ENCODE results near the gene MB.

MB gene

DNA sequence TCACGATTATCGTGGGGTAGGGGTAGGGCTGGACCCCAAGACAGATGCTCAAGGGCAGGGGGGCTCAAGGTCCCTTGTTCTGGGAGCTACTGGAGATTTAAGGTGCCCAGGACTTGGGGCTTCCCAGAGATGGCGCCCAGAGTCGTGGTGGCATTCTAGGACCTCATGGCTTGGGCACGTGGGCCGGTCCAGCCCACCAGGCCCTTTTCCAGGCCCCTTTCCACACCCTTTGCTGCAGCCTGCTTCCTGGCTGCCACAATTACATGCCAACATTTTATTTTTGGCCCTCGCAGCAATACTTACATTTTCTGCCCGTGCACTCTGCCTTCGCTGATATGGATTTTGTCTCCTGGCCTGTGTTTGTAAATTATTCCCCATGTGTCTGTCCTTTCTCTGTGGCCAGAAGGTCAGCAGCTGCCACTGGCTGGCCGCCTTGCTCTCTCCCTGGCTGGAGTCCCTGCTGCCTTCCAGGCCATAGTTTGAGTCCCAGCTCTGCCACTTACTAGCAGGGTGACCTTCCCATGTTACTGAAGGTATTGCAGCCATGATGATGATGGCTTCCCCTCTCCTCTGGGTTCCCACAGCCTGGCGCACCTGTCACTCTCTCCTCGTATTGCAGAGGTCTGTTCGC is 11.2 kb downstream of the MB start:
- TF ChIP-seq ZC3H10 (CRISPR knock-in tag; IDR thresholded peaks at IDR 0.05) = no peak
- TF ChIP-seq ZNF70 (CRISPR knock-in tag; IDR thresholded peaks at IDR 0.05) = peak; percentile 95
- no peak for ATAC-seq

DNA sequence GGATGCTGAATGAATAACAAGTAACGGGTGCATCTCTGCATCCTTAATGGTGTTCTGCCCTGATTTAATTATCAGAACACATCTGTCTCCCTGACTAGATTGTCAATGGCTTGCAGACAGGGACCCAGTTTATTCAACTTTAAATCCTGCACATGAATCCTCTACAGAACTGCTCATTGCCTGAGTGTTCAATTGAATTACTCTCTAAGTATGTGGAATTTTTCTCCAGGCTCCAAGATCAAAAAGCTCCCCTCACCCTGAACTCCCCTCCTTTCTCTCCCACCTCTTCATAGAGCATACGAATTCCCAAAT is 11.8 kb downstream of the MB start:
- TF ChIP-seq OSR1 (CRISPR knock-in tag; IDR thresholded peaks at IDR 0.05) = no peak
- no peak for TF ChIP-seq TOX (CRISPR knock-in tag; IDR thresholded peaks at IDR 0.05; ENCODE audit: borderline replicate concordance)
- no peak for TF ChIP-seq ZFP30 (CRISPR knock-in tag; IDR thresholded peaks at IDR 0.05)
- TF ChIP-seq, protein P1, sequence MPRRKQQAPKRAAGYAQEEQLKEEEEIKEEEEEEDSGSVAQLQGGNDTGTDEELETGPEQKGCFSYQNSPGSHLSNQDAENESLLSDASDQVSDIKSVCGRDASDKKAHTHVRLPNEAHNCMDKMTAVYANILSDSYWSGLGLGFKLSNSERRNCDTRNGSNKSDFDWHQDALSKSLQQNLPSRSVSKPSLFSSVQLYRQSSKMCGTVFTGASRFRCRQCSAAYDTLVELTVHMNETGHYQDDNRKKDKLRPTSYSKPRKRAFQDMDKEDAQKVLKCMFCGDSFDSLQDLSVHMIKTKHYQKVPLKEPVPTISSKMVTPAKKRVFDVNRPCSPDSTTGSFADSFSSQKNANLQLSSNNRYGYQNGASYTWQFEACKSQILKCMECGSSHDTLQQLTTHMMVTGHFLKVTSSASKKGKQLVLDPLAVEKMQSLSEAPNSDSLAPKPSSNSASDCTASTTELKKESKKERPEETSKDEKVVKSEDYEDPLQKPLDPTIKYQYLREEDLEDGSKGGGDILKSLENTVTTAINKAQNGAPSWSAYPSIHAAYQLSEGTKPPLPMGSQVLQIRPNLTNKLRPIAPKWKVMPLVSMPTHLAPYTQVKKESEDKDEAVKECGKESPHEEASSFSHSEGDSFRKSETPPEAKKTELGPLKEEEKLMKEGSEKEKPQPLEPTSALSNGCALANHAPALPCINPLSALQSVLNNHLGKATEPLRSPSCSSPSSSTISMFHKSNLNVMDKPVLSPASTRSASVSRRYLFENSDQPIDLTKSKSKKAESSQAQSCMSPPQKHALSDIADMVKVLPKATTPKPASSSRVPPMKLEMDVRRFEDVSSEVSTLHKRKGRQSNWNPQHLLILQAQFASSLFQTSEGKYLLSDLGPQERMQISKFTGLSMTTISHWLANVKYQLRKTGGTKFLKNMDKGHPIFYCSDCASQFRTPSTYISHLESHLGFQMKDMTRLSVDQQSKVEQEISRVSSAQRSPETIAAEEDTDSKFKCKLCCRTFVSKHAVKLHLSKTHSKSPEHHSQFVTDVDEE (CRISPR knock-in tag; IDR thresholded peaks at IDR 0.05) = no peak
- no peak for TF ChIP-seq RARB (CRISPR knock-in tag; IDR thresholded peaks at IDR 0.05)
- no peak for TF ChIP-seq ZNF565 (CRISPR knock-in tag; conservative IDR thresholded peaks at IDR 0.05; ENCODE audit: low read depth)
- TF ChIP-seq ISL1 (CRISPR knock-in tag; IDR thresholded peaks at IDR 0.05) = no peak
- TF ChIP-seq, protein P2, sequence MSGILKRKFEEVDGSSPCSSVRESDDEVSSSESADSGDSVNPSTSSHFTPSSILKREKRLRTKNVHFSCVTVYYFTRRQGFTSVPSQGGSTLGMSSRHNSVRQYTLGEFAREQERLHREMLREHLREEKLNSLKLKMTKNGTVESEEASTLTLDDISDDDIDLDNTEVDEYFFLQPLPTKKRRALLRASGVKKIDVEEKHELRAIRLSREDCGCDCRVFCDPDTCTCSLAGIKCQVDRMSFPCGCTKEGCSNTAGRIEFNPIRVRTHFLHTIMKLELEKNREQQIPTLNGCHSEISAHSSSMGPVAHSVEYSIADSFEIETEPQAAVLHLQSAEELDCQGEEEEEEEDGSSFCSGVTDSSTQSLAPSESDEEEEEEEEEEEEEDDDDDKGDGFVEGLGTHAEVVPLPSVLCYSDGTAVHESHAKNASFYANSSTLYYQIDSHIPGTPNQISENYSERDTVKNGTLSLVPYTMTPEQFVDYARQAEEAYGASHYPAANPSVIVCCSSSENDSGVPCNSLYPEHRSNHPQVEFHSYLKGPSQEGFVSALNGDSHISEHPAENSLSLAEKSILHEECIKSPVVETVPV (CRISPR knock-in tag; IDR thresholded peaks at IDR 0.05) = no peak
- TF ChIP-seq, protein P3, sequence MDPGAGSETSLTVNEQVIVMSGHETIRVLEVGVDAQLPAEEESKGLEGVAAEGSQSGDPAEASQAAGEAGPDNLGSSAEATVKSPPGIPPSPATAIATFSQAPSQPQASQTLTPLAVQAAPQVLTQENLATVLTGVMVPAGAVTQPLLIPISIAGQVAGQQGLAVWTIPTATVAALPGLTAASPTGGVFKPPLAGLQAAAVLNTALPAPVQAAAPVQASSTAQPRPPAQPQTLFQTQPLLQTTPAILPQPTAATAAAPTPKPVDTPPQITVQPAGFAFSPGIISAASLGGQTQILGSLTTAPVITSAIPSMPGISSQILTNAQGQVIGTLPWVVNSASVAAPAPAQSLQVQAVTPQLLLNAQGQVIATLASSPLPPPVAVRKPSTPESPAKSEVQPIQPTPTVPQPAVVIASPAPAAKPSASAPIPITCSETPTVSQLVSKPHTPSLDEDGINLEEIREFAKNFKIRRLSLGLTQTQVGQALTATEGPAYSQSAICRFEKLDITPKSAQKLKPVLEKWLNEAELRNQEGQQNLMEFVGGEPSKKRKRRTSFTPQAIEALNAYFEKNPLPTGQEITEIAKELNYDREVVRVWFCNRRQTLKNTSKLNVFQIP (CRISPR knock-in tag; IDR thresholded peaks at IDR 0.05; ENCODE audit: borderline replicate concordance, low read depth) = no peak
- no peak; the same call in 1 of the 2 replicates for TF ChIP-seq TCF4 (CRISPR knock-in tag; IDR thresholded peaks at IDR 0.05; ENCODE audit: borderline replicate concordance)
- TF ChIP-seq BACH2 (CRISPR knock-in tag; IDR thresholded peaks at IDR 0.05; ENCODE audit: borderline replicate concordance) = no peak
- ATAC-seq = peak; percentile 15

DNA sequence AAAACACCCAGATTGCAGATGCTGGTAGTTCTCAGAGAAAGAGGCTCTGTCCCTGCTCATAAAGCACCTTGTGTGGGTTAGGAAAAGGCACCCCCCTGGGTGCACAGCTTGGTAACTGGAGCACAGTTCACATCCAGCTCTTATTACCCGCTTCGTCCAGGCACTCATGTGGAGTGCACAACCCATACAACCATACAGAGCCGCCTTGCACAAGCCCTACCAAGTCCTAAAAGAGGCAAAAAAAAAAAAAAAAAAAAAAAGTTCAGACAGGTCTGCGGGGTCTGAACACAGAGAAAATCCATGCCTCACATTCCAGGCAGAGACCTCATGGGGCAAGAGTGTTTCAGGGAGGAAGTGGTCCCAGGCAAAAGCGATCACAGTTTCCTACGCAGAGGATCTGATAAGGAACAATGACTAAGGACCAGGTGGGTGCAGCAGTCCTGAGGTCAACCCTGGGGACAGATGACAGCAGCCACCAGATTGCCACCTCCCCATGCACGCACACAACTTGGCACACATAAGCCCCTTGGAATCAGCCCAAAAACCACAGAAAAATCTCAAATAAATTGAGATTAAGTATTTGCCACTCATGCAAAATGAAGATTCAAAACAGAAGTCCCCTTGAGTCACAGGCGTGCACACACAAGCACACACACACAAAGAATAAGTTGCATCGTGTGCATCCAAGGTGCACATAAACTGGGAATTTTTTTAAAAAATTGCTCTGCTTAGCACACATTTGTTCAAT is 12.3 kb downstream of the MB start:
- ATAC-seq = peak; percentile 37
- TF ChIP-seq, protein P2 (CRISPR knock-in tag; IDR thresholded peaks at IDR 0.05) = no peak
- TF ChIP-seq TCF4 (CRISPR knock-in tag; IDR thresholded peaks at IDR 0.05; ENCODE audit: borderline replicate concordance) (peak; percentile 81), ZFP30 (CRISPR knock-in tag; IDR thresholded peaks at IDR 0.05) (no peak), ZC3H10 (CRISPR knock-in tag; IDR thresholded peaks at IDR 0.05) (no peak), ZNF8 (CRISPR knock-in tag; IDR thresholded peaks at IDR 0.05) (no peak), ZFP3 (CRISPR knock-in tag; IDR thresholded peaks at IDR 0.05) (no peak), ESRRG (CRISPR knock-in tag; IDR thresholded peaks at IDR 0.05) (no peak), RARB (CRISPR knock-in tag; IDR thresholded peaks at IDR 0.05) (no peak), CSDC2 (CRISPR knock-in tag; IDR thresholded peaks at IDR 0.05) (no peak), ZNF70 (CRISPR knock-in tag; IDR thresholded peaks at IDR 0.05) (no peak), BACH2 (CRISPR knock-in tag; IDR thresholded peaks at IDR 0.05; ENCODE audit: borderline replicate concordance) (no peak), TOX (CRISPR knock-in tag; IDR thresholded peaks at IDR 0.05; ENCODE audit: borderline replicate concordance) (no peak), OSR1 (CRISPR knock-in tag; IDR thresholded peaks at IDR 0.05) (no peak), GLIS3 (CRISPR knock-in tag; IDR thresholded peaks at IDR 0.05) (no peak)
- TF ChIP-seq, protein P1 (CRISPR knock-in tag; IDR thresholded peaks at IDR 0.05) = peak; percentile 26; the same call in 1 of the 2 replicates
- TF ChIP-seq, protein P4, sequence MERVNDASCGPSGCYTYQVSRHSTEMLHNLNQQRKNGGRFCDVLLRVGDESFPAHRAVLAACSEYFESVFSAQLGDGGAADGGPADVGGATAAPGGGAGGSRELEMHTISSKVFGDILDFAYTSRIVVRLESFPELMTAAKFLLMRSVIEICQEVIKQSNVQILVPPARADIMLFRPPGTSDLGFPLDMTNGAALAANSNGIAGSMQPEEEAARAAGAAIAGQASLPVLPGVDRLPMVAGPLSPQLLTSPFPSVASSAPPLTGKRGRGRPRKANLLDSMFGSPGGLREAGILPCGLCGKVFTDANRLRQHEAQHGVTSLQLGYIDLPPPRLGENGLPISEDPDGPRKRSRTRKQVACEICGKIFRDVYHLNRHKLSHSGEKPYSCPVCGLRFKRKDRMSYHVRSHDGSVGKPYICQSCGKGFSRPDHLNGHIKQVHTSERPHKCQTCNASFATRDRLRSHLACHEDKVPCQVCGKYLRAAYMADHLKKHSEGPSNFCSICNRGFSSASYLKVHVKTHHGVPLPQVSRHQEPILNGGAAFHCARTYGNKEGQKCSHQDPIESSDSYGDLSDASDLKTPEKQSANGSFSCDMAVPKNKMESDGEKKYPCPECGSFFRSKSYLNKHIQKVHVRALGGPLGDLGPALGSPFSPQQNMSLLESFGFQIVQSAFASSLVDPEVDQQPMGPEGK (CRISPR knock-in tag; IDR thresholded peaks at IDR 0.05; ENCODE audit: borderline replicate concordance) = no peak
- TF ChIP-seq, protein P5, sequence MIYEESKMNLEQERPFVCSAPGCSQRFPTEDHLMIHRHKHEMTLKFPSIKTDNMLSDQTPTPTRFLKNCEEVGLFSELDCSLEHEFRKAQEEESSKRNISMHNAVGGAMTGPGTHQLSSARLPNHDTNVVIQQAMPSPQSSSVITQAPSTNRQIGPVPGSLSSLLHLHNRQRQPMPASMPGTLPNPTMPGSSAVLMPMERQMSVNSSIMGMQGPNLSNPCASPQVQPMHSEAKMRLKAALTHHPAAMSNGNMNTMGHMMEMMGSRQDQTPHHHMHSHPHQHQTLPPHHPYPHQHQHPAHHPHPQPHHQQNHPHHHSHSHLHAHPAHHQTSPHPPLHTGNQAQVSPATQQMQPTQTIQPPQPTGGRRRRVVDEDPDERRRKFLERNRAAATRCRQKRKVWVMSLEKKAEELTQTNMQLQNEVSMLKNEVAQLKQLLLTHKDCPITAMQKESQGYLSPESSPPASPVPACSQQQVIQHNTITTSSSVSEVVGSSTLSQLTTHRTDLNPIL (CRISPR knock-in tag; IDR thresholded peaks at IDR 0.05; ENCODE audit: low read depth) = peak; percentile 39; the same call in 1 of the 2 replicates

Measured in SK-N-SH treated with all-trans-retinoic acid at 6 μM for 48 hours (cell line).